ENCODE measurements around the gene BABAM1.
A peak's percentile ranks its signal among the peaks of the same experiment; 100 is the strongest.

BABAM1 gene

DNA sequence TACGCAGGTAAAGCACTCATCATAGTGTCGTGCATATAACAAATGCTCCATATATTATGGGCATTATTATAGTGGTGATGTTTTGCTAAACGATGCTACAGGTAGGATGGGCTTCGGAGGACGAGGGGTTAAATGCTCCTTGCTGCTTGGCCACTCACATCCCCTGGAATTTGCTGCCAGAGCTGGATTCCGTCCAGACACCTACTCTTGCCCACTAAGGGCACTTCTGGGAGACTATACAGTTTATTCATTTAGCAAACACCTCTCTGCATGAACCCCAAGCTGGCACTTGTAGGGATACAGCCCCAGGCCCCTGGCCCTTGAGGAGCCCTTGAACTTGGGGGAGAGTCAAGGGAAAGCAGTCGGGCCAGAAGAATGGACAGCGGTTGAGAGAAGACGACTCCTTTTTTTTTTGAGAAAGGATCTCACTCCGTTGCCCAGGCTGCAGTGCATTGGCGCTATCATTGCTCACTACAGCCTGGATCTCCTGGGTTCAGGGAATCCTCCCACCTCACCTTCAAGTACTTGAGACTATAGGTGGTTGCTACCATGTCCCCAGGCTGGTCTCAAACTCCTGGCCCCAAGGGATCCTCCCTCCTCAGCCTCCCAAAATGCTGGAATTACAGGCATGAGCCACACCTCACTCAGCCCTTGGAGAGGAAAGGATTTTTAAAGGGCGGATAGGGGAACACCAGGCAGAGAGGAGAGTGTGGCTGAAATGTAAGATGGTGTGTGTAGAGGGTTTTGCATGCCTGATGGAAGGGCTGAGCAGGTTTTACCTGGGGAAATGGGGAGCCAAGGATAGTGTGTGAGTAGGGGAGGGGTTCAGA lies 37.4 kb downstream of the BABAM1 start:
- DNase-seq = no peak

DNA sequence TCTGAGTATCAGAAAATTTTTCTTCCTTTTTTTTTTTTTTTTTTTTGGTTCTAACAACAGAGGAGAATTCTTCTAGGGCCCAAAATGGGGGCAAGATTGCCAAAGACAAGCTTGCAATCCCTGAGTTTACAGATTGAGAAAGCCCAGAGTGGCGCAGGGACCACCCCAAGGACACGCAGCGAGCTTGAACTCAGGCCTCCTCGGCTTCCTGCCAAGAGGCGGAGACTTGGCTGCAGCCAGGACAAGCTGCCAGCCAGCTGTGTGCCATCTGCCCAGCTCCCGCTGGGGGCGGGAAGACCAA lies 37.9 kb downstream of the BABAM1 start:
- DNase-seq = no peak

DNA sequence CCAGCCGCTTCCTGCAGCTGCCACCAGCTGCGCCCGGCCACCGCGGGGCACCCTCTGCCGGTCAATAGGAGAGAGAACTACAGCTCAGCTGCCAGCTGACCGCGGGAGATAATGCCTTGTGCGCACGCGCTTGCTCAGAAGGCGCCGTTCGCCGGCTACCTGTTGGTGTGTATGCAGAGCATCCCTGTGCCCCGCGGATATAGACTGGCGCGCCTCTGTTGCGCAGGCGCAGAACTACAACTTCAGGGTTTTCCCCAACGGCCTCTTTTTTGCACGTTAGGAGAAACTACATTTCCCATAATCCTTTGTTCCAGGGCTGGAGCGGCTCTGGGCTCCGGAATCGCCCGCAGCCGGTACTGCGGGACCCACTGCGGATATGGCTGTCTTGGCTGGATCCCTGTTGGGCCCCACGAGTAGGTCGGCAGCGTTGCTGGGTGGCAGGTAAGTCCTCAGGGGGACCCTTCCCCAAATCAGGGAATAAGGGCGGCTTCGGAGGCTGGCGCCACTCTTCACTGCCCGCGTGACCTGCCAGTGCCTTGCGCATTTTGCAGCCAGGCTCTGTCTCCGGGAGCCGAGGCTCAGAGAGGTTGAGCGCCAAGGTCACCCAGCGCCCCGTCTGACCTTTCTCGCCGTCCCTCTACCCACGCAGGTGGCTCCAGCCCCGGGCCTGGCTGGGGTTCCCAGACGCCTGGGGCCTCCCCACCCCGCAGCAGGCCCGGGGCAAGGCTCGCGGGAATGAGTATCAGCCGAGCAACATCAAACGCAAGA lies 38.5 kb downstream of the BABAM1 start, which contains the start of gene MRPL34:
Gene MRPL34 (plus strand): TSS at position 356 of the 768 bp plus-strand sequence. CDS start 21 bp downstream, at position 377.
- peak; percentile 97 for DNase-seq

DNA sequence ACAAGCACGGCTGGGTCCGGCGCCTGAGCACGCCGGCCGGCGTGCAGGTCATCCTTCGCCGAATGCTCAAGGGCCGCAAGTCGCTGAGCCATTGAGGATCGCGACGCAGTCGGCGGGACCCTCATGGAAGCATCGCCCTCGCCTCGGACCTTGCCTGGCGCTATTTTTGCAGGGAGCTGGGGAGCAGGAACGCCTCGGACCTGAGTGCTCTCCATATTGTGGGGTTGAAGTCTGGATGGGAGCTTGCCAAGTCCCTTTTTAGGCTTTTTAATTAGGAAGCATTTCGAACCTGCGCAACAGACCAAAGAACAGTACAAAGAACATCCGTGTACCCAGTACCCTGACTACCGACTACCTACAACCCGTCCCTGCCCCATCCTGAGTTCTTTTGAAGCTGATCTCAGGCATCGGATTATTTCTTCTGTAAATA lies 39.1 kb downstream of the BABAM1 start:
- DNase-seq = no peak

DNA sequence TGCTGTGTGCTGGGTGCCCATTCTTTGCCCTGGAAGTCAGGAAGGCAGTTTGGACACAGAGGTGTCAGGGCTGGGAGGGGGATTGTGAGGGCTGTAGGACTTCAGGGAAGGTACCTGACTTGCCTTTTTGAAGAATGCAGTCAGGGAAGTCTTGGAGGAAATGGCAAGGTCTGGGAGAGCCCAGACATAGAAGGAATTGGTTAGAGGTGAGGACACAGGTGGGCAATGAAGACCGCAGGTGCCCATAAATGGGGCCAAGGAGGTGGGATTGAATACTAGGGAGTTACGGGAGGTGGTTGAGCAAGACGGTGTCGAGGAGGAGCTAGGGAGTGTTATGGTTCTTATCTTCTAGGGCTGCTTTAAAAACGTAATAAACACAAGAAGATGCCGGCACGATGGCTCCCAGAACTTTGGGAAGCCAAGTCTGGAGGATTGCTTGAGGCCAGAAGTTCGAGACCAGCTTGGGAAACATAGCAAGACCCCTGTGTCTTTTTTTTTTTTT lies 40.7 kb downstream of the BABAM1 start:
- no peak for DNase-seq

DNA sequence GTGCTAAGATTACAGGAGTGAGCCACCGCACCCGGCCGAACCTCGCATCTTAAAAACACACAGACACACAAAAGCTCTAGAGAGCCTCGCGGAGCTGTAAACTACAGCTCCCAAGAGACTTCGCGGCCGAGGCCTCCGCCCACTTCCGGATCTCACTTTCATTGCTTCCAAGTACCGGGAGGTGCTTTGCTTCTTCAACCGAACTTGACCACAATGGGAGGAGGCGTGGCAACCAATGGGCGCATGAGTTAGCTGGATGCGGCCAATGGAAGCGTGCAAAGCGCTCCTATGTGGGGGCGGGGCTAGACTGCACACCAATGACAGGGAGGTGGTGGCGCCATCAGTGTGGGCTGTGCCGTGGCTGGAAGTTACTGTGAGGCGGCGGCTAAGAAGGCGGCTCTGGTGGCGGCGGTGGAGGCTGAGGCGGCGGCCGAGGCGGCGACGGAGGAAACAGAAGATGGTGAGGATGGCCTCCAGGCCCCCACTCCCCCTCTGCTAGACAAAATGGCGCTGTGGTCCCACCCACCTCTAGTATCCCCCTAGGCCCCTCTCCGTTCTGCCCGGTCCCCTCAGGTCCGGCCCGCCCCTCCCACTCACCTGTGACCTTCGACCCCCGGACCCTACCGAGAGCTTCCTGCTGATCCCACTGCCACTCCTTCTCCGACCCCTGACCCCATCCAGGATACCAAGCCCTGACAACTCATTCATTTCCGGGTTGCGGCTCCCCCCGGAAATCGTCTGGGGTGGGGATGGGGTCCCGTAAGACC lies 42.1 kb downstream of the BABAM1 start, which contains the start of gene DDA1:
Gene DDA1 (plus strand): TSS at position 366 of the 767 bp plus-strand sequence. CDS start 92 bp downstream, at position 458.
- DNase-seq = peak; percentile 100

DNA sequence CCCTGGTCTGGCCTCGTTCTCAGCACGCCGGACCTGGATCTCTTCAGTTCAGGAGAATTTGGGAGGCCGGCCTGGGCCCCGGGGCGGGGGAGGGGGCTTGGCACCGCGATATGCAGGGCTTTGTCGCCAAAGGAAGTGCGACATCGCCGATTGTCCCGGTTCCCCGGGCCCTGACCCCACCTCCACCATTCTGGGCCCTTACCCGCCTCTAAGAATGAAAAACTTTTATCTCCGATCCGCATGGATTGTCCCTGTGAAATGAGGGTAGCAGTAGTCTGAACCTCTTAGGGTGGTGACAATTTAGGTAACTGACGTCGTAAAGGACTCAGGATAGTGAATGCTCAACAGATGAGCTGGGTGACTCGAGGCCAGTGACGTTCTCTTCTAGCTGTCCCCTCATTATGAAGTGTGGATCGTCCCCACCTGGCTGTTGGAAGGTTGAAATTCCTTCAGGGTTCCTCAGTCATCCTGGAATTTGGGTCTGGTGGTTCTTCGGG lies 42.8 kb downstream of the BABAM1 start:
- DNase-seq = no peak

DNA sequence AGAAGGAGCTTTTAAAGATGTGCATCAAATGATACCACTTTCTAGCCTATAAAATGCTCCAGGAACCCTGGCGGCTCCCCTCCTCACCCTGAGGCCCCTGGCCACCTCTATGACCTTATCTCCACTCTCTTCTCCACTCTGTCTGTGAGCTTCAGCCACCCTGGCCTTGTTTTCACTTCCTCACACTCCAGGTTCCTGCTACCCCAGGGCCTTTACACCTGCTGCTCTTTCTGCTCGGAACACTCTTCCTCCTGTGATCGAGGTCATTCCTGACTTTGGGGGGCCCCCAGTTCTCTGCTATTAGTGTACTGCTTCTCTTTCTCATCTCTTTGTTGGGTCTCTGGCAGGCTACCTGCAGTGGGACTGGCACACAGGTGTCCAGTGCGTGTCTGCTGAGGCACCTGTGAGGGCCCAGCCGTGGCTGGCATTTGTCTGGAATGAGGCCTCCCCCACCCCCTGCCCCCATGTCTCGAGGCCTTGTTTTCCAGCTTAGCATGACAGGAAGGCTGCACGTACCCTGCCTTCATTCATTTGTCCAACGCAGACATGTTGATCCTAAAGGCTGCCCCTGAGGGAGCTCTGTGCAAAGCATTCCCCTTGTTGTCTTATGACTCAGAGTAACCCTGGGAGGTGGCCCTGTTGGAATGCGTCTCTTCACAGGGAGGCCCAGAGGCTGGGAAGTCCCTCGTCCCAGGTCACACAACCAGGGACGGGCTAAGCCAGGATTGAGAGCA lies 44.4 kb downstream of the BABAM1 start:
- DNase-seq = no peak

DNA sequence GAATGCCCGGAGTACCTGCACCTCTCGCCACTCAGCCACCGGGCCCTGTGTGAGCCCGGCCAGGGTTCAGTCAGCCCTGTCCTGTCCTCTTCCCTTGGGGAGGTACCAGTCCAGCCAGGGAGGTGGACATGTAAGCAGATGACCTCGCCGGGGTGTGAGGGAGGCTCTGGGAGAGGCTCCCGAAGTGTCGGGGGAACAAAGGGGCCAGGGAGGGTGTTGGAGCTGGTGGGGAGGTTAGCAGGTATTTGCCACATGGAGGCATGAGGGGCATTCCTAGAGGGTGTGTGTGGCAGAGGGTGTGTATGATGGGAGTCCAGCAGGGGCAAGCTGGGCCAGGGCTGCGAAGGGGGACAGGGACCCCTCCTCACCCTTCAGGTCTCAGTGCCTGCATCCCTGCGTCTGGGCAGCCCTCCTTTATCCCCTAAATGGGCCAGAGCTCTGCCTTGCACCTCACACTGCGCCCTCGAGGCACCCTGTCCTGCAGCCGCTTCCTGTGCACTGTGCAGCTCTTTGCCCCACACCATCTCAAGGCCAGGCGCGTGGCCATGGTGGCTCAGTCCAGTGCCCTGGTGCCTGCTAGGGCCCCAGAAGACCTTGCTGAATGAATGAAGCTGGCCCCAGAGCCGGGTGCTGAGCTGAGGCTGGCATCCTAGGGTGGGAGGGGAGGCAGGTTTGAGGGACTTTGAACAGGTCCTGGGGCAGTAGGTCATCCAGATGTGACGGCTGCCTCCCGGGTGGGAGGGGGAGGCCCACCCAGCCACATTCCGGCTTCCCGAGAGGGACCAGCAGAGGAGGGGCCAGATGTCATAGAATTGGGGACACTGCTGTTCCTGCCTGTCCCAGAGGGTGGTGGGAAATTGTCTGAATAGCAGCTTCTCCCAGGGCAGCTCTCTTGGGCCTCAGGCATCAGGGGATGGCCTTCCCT lies 45.2 kb downstream of the BABAM1 start:
- no peak for DNase-seq

DNA sequence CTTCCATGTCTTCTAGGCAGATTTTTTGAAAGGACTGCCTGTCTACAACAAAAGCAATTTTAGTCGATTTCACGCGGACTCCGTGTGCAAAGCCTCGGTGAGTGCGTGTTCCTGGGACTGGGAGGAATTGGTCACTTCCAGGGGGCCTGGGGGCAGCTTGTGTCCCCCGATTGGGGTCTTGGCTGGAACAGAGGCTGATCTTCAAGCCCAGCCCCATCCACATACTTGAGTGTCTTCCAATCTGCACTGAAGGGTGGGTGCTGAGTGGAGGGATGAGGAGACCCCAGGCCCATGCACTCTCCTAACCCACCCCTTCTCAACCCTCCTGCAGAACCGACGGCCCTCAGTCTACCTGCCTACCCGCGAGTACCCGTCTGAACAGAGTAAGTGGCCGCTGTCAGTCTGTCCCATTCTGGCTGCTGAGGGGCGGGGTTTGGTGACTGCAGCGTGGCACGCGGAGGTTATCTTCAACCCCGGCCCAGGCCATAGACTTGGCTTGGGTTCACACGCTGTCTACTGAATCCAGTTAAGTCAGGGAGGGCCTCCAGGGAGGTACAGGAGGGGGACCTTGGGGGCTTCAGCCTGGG lies 46.9 kb downstream of the BABAM1 start:
- DNase-seq = no peak

DNA sequence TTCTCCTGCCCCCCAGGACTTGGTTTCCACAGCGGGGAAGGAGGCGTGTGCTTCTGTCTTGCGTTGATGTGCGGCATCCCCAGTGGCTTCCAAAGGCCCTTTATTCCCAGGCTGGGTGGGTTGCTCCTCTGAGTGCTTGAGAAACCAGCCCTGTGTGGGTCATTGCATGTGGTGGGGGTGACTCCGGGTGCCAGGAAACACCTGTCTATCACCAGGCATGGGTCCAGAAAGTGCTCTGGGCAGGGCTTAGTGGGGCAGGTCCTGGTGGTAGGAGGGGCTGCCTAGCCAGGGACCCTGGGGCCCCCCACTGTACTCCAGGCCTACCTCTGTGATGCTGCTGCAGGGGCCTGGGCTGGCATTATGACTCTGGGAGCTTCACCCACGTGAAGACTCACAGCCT lies 51.7 kb downstream of the BABAM1 start:
- DNase-seq = no peak

DNA sequence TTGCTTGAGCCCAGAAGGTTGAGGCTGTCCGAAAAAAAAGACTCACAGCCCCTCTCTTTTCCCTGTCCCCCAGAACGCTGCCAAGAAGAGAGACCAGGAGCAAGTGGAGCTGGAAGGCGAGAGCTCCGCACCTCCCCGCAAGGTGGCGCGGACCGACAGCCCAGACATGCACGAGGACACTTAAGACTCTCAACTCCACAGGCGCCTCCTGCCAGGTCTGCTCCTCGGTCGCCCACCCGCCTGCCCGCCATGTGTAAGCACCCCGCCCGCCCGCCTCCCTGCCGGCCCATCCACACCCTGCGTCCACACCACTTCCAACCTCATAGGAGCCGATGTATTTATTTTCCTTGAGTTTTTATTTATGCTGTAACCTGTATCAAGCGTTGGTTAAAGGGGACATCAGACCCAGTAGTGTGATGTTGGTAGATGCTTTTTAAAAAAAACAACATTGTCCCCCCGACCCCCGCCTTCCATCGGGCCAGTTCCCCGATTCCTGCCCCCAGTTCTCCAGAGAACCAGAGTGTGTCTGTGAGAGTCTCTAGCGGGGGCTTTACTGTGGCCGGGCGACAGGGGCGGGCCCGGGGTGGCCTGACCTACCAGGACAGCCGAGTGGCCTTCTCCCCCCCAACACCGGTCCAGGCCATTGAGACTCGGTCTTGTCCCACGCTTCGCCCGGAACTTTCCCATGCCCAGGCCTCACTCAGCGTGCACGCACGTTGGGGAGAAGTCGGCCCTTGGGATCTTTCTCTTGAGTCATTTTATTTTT lies 52.4 kb downstream of the BABAM1 start:
- DNase-seq = no peak

DNA sequence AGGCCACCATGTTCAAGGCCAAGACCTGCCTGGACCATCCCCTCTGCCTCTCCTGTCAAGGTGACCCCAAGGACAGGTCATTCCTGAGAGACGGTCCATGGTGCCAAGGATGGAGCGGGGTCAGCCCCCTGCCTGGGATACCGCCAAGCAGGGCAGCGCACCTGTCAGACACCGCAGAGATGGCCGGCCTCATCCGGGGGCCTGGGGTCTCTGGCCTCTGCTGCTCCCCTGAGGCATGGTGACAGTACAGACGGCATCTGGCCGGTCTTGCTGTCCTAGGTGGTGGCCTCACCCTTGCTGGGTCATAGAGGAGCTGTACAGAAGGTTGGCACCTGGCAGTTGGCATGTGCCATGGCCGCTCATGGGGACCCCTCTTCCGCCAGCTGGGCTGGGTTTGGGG lies 53.2 kb downstream of the BABAM1 start:
- no peak for DNase-seq

DNA sequence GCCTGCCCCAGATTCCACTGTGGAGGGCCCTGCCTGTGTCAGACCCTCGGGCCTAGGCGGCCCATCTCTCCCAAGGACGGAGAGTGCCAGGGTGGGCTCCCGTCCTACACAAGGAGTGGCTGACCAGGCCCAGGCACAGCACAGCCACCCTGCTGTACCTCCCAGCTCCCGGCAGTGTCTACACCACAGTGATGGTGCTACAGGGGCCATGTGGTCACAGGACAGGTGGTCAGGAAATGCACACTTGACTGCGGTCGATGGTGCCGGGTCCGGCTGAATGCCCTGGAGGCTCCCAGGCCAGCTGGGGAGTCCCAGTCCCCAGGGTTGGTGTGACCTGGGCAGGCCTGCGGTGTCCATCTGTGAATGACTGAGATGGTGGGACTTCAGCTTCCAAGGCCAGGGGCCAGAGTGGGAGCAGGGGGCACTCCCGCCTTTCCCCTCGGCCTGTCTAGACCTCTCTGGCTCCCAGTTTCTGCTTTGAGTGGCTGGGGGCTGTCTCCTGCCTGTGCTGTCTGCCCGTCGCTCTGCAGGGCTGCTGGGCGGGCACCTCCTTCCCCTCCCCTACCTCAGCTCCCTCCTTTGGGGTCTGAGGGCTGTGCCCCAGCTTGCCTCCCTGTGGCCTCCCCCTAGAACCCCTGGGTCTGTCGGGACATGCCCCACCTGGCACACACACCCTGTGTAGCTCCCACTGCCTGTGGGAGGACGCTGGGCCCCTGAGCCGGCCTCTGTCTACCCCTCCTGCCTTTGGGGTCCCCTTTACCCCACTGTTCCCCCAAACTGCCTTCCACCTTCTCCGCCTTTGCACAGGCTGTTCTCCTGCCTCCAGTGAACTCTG lies 54.6 kb downstream of the BABAM1 start:
- no peak for DNase-seq

DNA sequence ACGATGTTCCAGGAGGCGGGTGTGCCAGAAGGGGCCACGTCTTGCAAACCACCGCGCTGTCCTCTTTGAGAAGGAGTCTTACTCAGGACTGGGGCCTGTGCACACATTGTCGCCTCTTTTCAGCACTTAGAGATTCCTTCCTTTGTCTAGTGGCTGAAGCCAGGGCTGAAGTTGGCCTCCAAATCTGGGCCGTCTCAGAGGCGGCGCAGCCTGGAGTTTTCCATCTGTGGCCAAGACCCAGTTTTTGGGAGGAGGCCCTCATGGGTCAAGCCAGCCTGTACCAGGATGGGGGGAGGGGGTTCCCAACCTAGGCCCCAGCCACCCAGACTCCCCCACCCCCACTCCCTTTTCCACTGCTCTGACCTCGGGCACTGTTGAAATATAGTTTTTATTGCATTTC lies 55.6 kb downstream of the BABAM1 start:
- DNase-seq = no peak

DNA sequence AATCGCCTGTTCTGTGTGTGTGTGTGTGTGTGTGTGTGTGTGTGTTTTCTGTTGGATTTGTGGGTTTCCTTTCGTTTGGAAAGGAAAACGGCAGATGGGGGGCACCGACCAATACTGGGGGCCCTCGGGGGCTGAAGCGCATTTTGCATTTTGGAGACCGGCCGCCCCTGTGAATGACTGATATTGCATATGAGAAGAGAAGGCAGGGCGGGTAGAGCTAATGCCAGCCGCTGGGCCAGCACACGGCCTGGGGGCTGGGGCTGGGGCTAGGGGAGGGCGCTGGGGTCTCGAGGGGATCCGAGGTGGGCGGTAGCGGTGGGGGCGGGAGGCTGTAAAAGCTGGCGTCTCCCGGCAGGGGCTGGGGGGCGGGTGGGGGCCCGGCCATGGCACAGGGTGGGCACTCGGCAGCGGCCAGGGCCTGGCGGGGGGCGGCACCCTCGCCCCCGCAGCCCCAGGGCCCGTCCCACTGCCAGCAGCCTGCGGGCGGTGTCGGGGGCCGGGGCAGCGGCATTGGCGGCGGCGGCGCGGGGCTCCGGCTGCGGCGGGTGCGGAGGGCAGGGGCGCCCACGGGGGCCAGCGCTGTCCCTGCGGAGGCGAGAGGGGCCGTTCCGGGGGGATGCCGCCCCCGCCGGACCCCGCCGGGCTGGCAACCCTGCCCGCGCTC lies 56.2 kb downstream of the BABAM1 start:
- no peak for DNase-seq

DNA sequence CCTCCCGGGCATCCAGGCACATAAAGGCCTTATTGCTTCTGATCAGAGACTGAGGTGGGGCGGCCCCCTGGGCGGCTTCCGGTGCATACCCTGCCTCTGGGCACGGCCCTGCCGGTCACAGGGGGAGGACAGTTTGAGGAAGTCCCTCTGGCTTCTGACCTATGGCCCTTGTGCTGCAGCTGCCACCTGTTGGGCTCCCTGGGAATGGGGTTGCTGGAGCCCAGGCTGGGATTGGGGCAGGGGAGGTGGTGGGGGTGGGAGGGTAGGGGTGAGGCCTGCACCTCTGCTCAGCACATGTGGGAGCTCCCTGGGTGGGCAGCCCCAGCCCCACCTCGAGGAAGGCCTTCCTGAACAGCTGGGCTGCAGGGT lies 56.7 kb downstream of the BABAM1 start:
- peak; percentile 24 for DNase-seq

DNA sequence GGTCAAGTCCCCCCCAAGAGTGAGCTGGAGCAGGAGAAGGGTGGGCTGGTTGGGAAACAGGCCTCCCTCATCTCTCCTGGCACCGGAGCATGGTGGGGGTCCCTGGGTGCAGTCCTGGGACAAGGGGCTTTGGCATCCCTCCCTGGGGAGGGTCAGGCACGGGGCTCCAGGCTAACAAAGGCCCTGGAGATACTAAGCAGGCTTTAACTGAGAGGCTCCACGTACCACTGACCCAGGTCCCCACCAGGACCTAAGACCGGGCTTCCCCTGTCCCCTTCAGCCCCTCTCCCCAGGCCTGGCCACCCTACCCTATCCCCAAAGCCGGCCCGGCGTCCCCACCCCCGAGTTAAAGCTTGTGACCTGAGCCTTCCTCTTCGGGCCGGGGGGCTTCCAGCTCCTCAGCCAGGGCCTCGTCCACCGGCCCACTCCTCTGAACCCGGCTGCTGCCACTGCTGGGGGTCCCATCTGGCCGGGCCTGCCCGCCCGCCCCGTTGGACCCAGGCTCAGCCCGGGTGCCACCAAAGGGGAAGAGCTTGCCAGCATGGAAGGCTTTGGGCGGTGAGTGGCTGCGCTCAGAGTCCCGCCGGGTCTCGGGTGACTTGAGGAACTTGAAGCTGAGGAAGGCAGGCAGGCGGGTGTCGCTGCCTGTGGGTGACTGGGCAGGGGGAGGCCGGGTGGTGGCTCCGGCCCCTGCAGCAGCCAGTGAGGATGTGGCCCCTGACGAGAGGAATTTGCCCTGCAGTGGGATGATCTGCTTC lies 57.3 kb downstream of the BABAM1 start:
- DNase-seq = no peak

Data from stimulated activated CD4-positive, alpha-beta T cell treated with anti-CD3 and anti-CD28 coated beads, Interleukin-15, amount 100 ng/mL, for 24 hours (primary cell).